Ovary (tissue), 9 donors: Measurements from ENCODE around the gene CARF. TPM values are rescaled to one million over a fixed set of nuclear protein-coding genes. Genes with fewer than 3 reads are reported as not detected.
"Not testable (repeated sequence)": the region's sequence is repeated elsewhere in the genome, so short reads cannot be mapped to it uniquely, and the experiment has no call there.

Experiments
- DNase-seq, 5 donors: peaks; one replicate each; pipeline ENCODE4 v3.0.0-alpha.2; 2019 to 2020
- H3K27ac ChIP-seq, 2 donors: fragments of 200-600 bp; one replicate each; pipeline versions ENCODE4 v1.5.1 to v1.8.0; 2019 to 2022
- H3K27me3 ChIP-seq: fragments of 200-600 bp; one replicate; pipeline ENCODE4 v1.8.0; 2022
- H3K36me3 ChIP-seq: fragments of 200-600 bp; sonication (generic); one replicate; pipeline ENCODE4 v1.5.1; 2019
- H3K4me1 ChIP-seq: one replicate; pipeline ENCODE4 v1.8.1; 2013; ENCODE audit warnings: mild to moderate bottlenecking, moderate library complexity; ENCODE audit not compliant: insufficient read depth
- H3K4me3 ChIP-seq: fragments of 200-600 bp; sonication (generic); one replicate; pipeline ENCODE4 v1.5.1; 2017
- H3K9me3 ChIP-seq, 2 donors: fragments of 200-600 bp in 1 of 2; sonication (generic) in 1 of 2; one replicate each; pipeline versions ENCODE4 v1.5.1 to v1.8.1; 2013 to 2019; ENCODE audit warnings: mild to moderate bottlenecking in 1 of 2, moderate library complexity in 1 of 2
- CTCF ChIP-seq, 3 donors: fragments of 450-650 bp in 2 of 3; fragments of 200-600 bp in 1 of 3; IDR thresholded peaks; one replicate each; pipeline versions ENCODE4 v1.5.1 to v1.8.0; 2016 to 2022; ENCODE audit warnings: antibody characterized with exemption in 3 of 3, mild to moderate bottlenecking in 1 of 3
- EP300 ChIP-seq: sonication (generic); formaldehyde crosslinking; IDR thresholded peaks from one replicate; pipeline ENCODE4 v1.6.1; 2017; ENCODE audit warnings: antibody characterized with exemption
- POLR2A ChIP-seq: fragments of 450-650 bp; IDR thresholded peaks from one replicate; pipeline ENCODE4 v1.6.1; 2017; ENCODE audit warnings: antibody characterized with exemption, mild to moderate bottlenecking, moderate library complexity
- WGBS, 3 donors: extraction: QIAGEN DNeasy Blood & Tissue Kit in 1 of 3; methylation state at CpG; one replicate each; pipeline versions ENCODE4 v1.1.5 to v1.1.7; 2013 to 2017; 5-methylcytosine and 5-hydroxymethylcytosine counted together
- intact Hi-C, 4 donors: fragments of 100-400 bp; cut with DNase I; formaldehyde crosslinking; loops; one replicate each; pipeline versions ENCODE4 v1.11.0 to v1.15.1; 2022 to 2023
- polyA plus RNA-seq, 2 donors: library from polyadenylated mRNA; stranded (reverse); fragments of 200-250 nt in 1 of 2; fragments of 350-450 nt in 1 of 2; fragmentation: Illumina TruSeq in 1 of 2; extraction: RNeasy Lipid Tissue Mini Kit (QIAGEN cat#74804) in 1 of 2; gene quantifications; one replicate each; pipeline ENCODE4 v1.2.3, GENCODE V29; 2013 to 2014
- total RNA-seq, 7 donors: library from RNA; depleted of rRNA in 2 of 7; stranded (reverse); fragments of >200 nt in 2 of 7; fragmentation: NEBNext Ultra II Directional in 3 of 7; extraction: Animal tissue kit (Norgen Biotek cat#: 25700) in 3 of 7; gene quantifications; one replicate each; pipeline versions ENCODE4 v1.1.0 to v1.2.4, GENCODE V29; 2016 to 2023
- donor health status: DM: no; HTN: no; CAD: no; lungs with moderate emphysema.
- donor health status: DM: no; HTN: no; CAD: no.
- donor health status: Bipolar disorder and iron deficiency.
- donor health status: DM: yes; HTN: yes; CAD: no.
- donor health status: DM: no; HTN: no; CAD: no.
- donor health status: DM: yes; HTN: yes; CAD: no.

Gene CARF
- total and polyA plus RNA-seq, 9 donors = 4.4 to 15.5 (median 12.3) TPM

- Histone ChIP-seq H3K36me3 (no peaks in the 10 kb centered on the region), H3K27ac (no peak overlapping the region), H3K27me3 (no peaks in the 10 kb centered on the region), H3K9me3 (no peaks in the 10 kb centered on the region), H3K4me1 (no peaks in the 10 kb centered on the region), H3K4me3 (no peak overlapping the region)
- DNase-seq = no peak
- intact Hi-C loops = no loop called here
- WGBS, 3 donors = 69 to 81% (median 71%) methylated on average over 5 of the region's 5 CpGs
- no peak for TF ChIP-seq CTCF (IDR thresholded peaks at IDR 0.05)
- no peak for TF ChIP-seq POLR2A
- no peak for TF ChIP-seq EP300
These were observed 3.9 kb upstream of the CARF start for GRCh38 chr2:202908186-202908585.

- Histone ChIP-seq H3K36me3 (no peaks in the 10 kb centered on the region), H3K27me3 (no peaks in the 10 kb centered on the region), H3K27ac (no peak overlapping the region), H3K9me3 (no peaks in the 10 kb centered on the region), H3K4me1 (no peaks in the 10 kb centered on the region), H3K4me3 (no peak overlapping the region)
- intact Hi-C loops = no loop called here
- TF ChIP-seq POLR2A = no peak
- no peak for TF ChIP-seq CTCF (IDR thresholded peaks at IDR 0.05)
- TF ChIP-seq EP300 = no peak
- 87 to 90% (median 90%) methylated on average over 6 of the region's 6 CpGs for WGBS, 3 donors
- DNase-seq = no peak
These were observed 2.5 kb upstream of the CARF start for GRCh38 chr2:202909394-202910192.

GRCh38 chr2:202910250-202910649 lies 1.8 kb upstream of the CARF start:
- DNase-seq, H3K36me3 ChIP-seq, H3K9me3 ChIP-seq, H3K4me1 ChIP-seq, H3K27ac ChIP-seq, H3K27me3 ChIP-seq, H3K4me3 ChIP-seq, intact Hi-C loops: not testable (repeated sequence)
- 74 to 83% (median 76%) methylated on average over 5 of the region's 5 CpGs for WGBS, 3 donors

- H3K9me3 ChIP-seq = no peaks in the 10 kb centered on the region
- DNase-seq = no peak
- no peaks in the 10 kb centered on the region for H3K36me3 ChIP-seq
- H3K27me3 ChIP-seq = no peaks in the 10 kb centered on the region
- intact Hi-C loops = no loop called here
- H3K4me1 ChIP-seq = no peaks in the 10 kb centered on the region
- WGBS, 3 donors = 4 to 5% (median 4%) methylated on average over 3 of the region's 3 CpGs
- TF ChIP-seq CTCF (IDR thresholded peaks at IDR 0.05) (no peak), POLR2A (no peak), EP300 (no peak)
- no peak overlapping the region for H3K27ac ChIP-seq
- H3K4me3 ChIP-seq = peak overlapping the region; percentile 72
These were observed 1.4 kb upstream of the CARF start for GRCh38 chr2:202910698-202911097.

GRCh38 chr2:202911203-202911511 lies 918 bp upstream of the CARF start:
- Histone ChIP-seq H3K9me3 (no peaks in the 10 kb centered on the region), H3K4me1 (no peaks in the 10 kb centered on the region), H3K4me3 (peak overlapping the region; percentile 72), H3K27ac (no peak overlapping the region), H3K36me3 (no peaks in the 10 kb centered on the region), H3K27me3 (no peaks in the 10 kb centered on the region)
- WGBS, 3 donors = 0% methylated on average over 8 of the region's 8 CpGs
- intact Hi-C loops = no loop called here
- TF ChIP-seq POLR2A (no peak), CTCF (IDR thresholded peaks at IDR 0.05) (no peak), EP300 (no peak)
- peak in 2 of 5 donors; percentile 55 to 65 for DNase-seq

GRCh38 chr2:202912342-202913201 lies 497 bp downstream of the CARF start:
- WGBS, 3 donors = 4 to 8% (median 7%) methylated on average over 8 to 16 of the region's 49 CpGs
- H3K27me3 ChIP-seq, H3K36me3 ChIP-seq, H3K4me1 ChIP-seq, H3K9me3 ChIP-seq, intact Hi-C loops: not testable (repeated sequence)
- peak overlapping the region; percentile 72 for H3K4me3 ChIP-seq
- peak in 3 of 5 donors; percentile 45 to 61 (median 54) for DNase-seq
- peak overlapping the region; percentile 50 to 62 for H3K27ac ChIP-seq
